ENCODE measurements around the gene TREH.

DNA sequence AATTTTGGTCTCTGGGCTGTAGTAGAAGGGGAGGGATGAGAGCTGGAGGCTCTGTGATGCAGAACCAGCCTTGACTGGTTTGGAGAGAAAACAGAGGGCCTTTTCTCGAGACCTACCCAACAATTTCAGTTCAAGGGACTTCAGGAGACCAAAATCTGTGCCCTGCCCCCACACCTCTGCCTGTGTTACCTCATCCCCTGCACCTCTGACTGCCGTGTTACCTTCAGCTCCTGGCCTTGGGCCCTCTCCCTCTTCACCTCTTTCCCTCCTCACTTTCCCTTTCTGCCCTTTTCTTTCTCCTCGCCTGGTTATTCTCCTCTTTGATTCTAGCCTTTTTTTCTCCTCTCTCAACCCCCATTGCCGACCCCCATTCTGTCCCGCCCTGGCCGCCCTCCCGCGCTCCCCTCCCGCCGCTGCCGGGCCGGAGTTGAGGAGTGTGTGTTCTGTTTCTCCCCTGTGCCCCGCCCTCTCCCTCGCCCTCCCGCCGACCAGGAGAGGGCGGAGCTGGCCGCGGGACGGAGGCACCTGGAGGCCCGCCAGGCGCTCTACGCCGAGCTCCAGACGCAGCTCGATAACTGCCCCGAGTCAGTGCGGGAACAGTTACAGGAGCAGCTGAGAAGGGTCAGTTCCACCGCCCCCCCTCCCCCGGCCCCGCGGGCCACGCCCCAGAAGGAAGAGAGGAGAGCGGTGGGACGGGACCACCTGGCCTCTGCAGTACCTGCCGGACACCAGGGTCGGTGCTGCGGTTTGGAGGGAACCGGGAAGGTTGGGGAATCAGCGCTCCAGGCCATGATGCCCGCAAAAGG is 44.8 kb downstream of the TREH start:
- TF ChIP-seq EZH2 (IDR thresholded peaks at IDR 0.05; ENCODE audit: insufficient read depth, poor library complexity, severe bottlenecking) (no peak), EZH2phosphoT487 (IDR thresholded peaks at IDR 0.05; ENCODE audit: insufficient read depth, low read depth) (no peak)

All from GM23248 (cell line).